ENCODE results near the gene VAMP3. TPM values are rescaled to one million over a fixed set of nuclear protein-coding genes. Genes with fewer than 3 reads are reported as not detected.

Gene VAMP3
- polyA plus RNA-seq, 1 donor (not counting 4 experiments of a cell fraction or from before 2014, with no cell fraction given), result 219 TPM

- Histone ChIP-seq H3K36me3 (ENCODE audit: control insufficient read depth in 2 of 2, extremely low read depth in 1 of 2, insufficient read depth in 2 of 2, low read length in 2 of 2) (no peaks in the 10 kb centered on the region), H3K9me3 (ENCODE audit: control insufficient read depth, low read depth, low read length) (no peaks in the 10 kb centered on the region), H2AFZ (ENCODE audit: control insufficient read depth, low read length) (no peak overlapping the region), H3K27ac (ENCODE audit: control insufficient read depth, insufficient read depth, low read length) (no peak overlapping the region), H3K9me1 (ENCODE audit: control insufficient read depth, extremely low read depth, insufficient read depth, low read length) (no peaks in the 10 kb centered on the region), H4K20me1 (ENCODE audit: control insufficient read depth, extremely low read depth, insufficient read depth, low read length) (no peaks in the 10 kb centered on the region), H3K27me3 (ENCODE audit: control insufficient read depth, extremely low read depth, insufficient read depth, low read length) (no peaks in the 10 kb centered on the region), H3K79me2 (ENCODE audit: control insufficient read depth, insufficient read depth, low read length) (no peaks in the 10 kb centered on the region), H3K9ac (ENCODE audit: control insufficient read depth, extremely low read depth, insufficient read depth, low read length) (no peak overlapping the region), H3K4me3 (ENCODE audit: control insufficient read depth in 2 of 3, extremely low read depth in 1 of 3, insufficient read depth in 2 of 3, low read depth in 1 of 3, low read length in 3 of 3) (no peak overlapping the region), H3K4me1 (ENCODE audit: control insufficient read depth, extremely low read depth, insufficient read depth, low read length) (peaks cover 15% of the 10 kb centered on the region), H3K4me2 (ENCODE audit: control insufficient read depth, extremely low read depth, insufficient read depth, low read depth, low read length) (no peak overlapping the region)
- dilution Hi-C loops (cut with MboI; ENCODE audit: extremely low pct_ligation_motif_present, low sequenced_read_pairs), result no loop called here
- FAIRE-seq (no peak), DNase-seq (ENCODE audit: low read depth, low spot score) (no peak)
- TF ChIP-seq CTCF (optimal IDR thresholded peaks at IDR 0.05 in 1 of 3, IDR thresholded peaks at IDR 0.05 in 1 of 3, conservative IDR thresholded peaks at IDR 0.05 in 1 of 3; ENCODE audit: extremely low read depth in 1 of 3, insufficient read depth in 2 of 3, low read length in 3 of 3) (no peak), EZH2 (IDR thresholded peaks at IDR 0.05; ENCODE audit: low read length) (no peak)
Observed at GRCh38 chr1:7747605-7748004, 23.5 kb upstream of the VAMP3 start.

GRCh38 chr1:7749126-7749525, 22.0 kb upstream of the VAMP3 start:
- H3K9me3 ChIP-seq (ENCODE audit: control insufficient read depth, low read depth, low read length), result no peaks in the 10 kb centered on the region
- peaks cover 17% of the 10 kb centered on the region for H3K4me1 ChIP-seq (ENCODE audit: control insufficient read depth, extremely low read depth, insufficient read depth, low read length)
- dilution Hi-C loops (cut with MboI; ENCODE audit: extremely low pct_ligation_motif_present, low sequenced_read_pairs), result no loop called here
- no peaks in the 10 kb centered on the region for H3K79me2 ChIP-seq (ENCODE audit: control insufficient read depth, insufficient read depth, low read length)
- H3K36me3 ChIP-seq (ENCODE audit: control insufficient read depth in 2 of 2, extremely low read depth in 1 of 2, insufficient read depth in 2 of 2, low read length in 2 of 2), result no peaks in the 10 kb centered on the region
- no peaks in the 10 kb centered on the region for H4K20me1 ChIP-seq (ENCODE audit: control insufficient read depth, extremely low read depth, insufficient read depth, low read length)
- FAIRE-seq (no peak), DNase-seq (ENCODE audit: low read depth, low spot score) (no peak)
- TF ChIP-seq CTCF (optimal IDR thresholded peaks at IDR 0.05 in 1 of 3, IDR thresholded peaks at IDR 0.05 in 1 of 3, conservative IDR thresholded peaks at IDR 0.05 in 1 of 3; ENCODE audit: extremely low read depth in 1 of 3, insufficient read depth in 2 of 3, low read length in 3 of 3) (no peak), EZH2 (IDR thresholded peaks at IDR 0.05; ENCODE audit: low read length) (no peak)
- no peak overlapping the region for H2AFZ ChIP-seq (ENCODE audit: control insufficient read depth, low read length)
- no peak overlapping the region for H3K27ac ChIP-seq (ENCODE audit: control insufficient read depth, insufficient read depth, low read length)
- no peaks in the 10 kb centered on the region for H3K27me3 ChIP-seq (ENCODE audit: control insufficient read depth, extremely low read depth, insufficient read depth, low read length)
- no peak overlapping the region for H3K4me3 ChIP-seq (ENCODE audit: control insufficient read depth in 2 of 3, extremely low read depth in 1 of 3, insufficient read depth in 2 of 3, low read depth in 1 of 3, low read length in 3 of 3)
- H3K9me1 ChIP-seq (ENCODE audit: control insufficient read depth, extremely low read depth, insufficient read depth, low read length), result no peaks in the 10 kb centered on the region
- no peak overlapping the region for H3K9ac ChIP-seq (ENCODE audit: control insufficient read depth, extremely low read depth, insufficient read depth, low read length)
- no peak overlapping the region for H3K4me2 ChIP-seq (ENCODE audit: control insufficient read depth, extremely low read depth, insufficient read depth, low read depth, low read length)
